ENCODE data around the gene EVA1A. TPM values are rescaled to one million over a fixed set of nuclear protein-coding genes. Genes with fewer than 3 reads are reported as not detected.

Gene EVA1A
- total RNA-seq, 2 experiments from 2014 or later: not detected

GRCh38 chr2:75606761-75607399, 46.1 kb upstream of the EVA1A start:
- no peaks in the 10 kb centered on the region for H4K20me1 ChIP-seq (ENCODE audit: insufficient read depth, low read length)
- no peak overlapping the region for H2AFZ ChIP-seq (ENCODE audit: low read length)
- no peaks in the 10 kb centered on the region for H3K9me2 ChIP-seq (ENCODE audit: insufficient read depth, low read length)
- intact Hi-C loops (cut with micrococcal nuclease; ENCODE audit: unreplicated experiment): loop anchor here (5.0 to 10.0 kb wide), 2 partner anchors 142 to 545 kb away; no protein-coding TSS in a partner anchor
- no peaks in the 10 kb centered on the region for H3K79me2 ChIP-seq (ENCODE audit: insufficient read depth, low read depth, low read length)
- no peak for DNase-seq (ENCODE audit: low spot score)
- no TSS peak for BruUV-seq (replicated peaks)
- no peaks in the 10 kb centered on the region for H3K4me1 ChIP-seq (ENCODE audit: insufficient read depth, low read length, poor library complexity, severe bottlenecking)
- H3K27ac ChIP-seq (ENCODE audit: low read depth, low read length, poor library complexity, severe bottlenecking): no peak overlapping the region
- CTCF ChIA-PET (ENCODE audit: unreplicated experiment): no interaction called here
- no peaks in the 10 kb centered on the region for H3K36me3 ChIP-seq (ENCODE audit: insufficient read depth, low read length)
- H3K4me2 ChIP-seq (ENCODE audit: low read length): no peak overlapping the region
- H3K4me3 ChIP-seq (ENCODE audit: low read depth, low read length, poor library complexity, severe bottlenecking): no peak overlapping the region
- TF ChIP-seq EZH2phosphoT487 (IDR thresholded peaks at IDR 0.05; ENCODE audit: borderline replicate concordance, low read depth, low read length) (no peak), CTCF (conservative IDR thresholded peaks at IDR 0.05; ENCODE audit: low read length) (no peak)
- POLR2A ChIA-PET: interaction anchor here (0.7 kb wide), 1 partner anchor 48 kb away, joined by 3 read pairs; no protein-coding TSS in a partner anchor
- H3K9me3 ChIP-seq (ENCODE audit: low read length): no peaks in the 10 kb centered on the region

- Histone ChIP-seq H3K79me2 (ENCODE audit: insufficient read depth, low read depth, low read length) (no peaks in the 10 kb centered on the region), H3K36me3 (ENCODE audit: insufficient read depth, low read length) (no peaks in the 10 kb centered on the region), H3K9me2 (ENCODE audit: insufficient read depth, low read length) (no peaks in the 10 kb centered on the region), H3K27ac (ENCODE audit: low read depth, low read length, poor library complexity, severe bottlenecking) (no peak overlapping the region), H3K4me1 (ENCODE audit: insufficient read depth, low read length, poor library complexity, severe bottlenecking) (no peaks in the 10 kb centered on the region), H4K20me1 (ENCODE audit: insufficient read depth, low read length) (no peaks in the 10 kb centered on the region), H3K4me3 (ENCODE audit: low read depth, low read length, poor library complexity, severe bottlenecking) (no peak overlapping the region), H3K4me2 (ENCODE audit: low read length) (no peak overlapping the region), H2AFZ (ENCODE audit: low read length) (no peak overlapping the region), H3K9me3 (ENCODE audit: low read length) (no peaks in the 10 kb centered on the region)
- ChIA-PET CTCF (ENCODE audit: unreplicated experiment) (no interaction called here), POLR2A (no interaction called here)
- BruUV-seq (replicated peaks): no TSS peak
- TF ChIP-seq EZH2phosphoT487 (IDR thresholded peaks at IDR 0.05; ENCODE audit: borderline replicate concordance, low read depth, low read length) (no peak), CTCF (conservative IDR thresholded peaks at IDR 0.05; ENCODE audit: low read length) (no peak)
- DNase-seq (ENCODE audit: low spot score): no peak
- intact Hi-C loops (cut with micrococcal nuclease; ENCODE audit: unreplicated experiment): loop anchor here (5.0 to 10.0 kb wide), 2 partner anchors 141 to 544 kb away; no protein-coding TSS in a partner anchor
Observed at GRCh38 chr2:75605770-75606529, 45.2 kb upstream of the EVA1A start.

- Histone ChIP-seq H3K9me2 (ENCODE audit: insufficient read depth, low read length) (no peaks in the 10 kb centered on the region), H3K27ac (ENCODE audit: low read depth, low read length, poor library complexity, severe bottlenecking) (no peak overlapping the region), H3K36me3 (ENCODE audit: insufficient read depth, low read length) (no peaks in the 10 kb centered on the region), H3K4me3 (ENCODE audit: low read depth, low read length, poor library complexity, severe bottlenecking) (no peak overlapping the region), H3K4me1 (ENCODE audit: insufficient read depth, low read length, poor library complexity, severe bottlenecking) (no peaks in the 10 kb centered on the region), H3K4me2 (ENCODE audit: low read length) (no peak overlapping the region), H3K9me3 (ENCODE audit: low read length) (no peaks in the 10 kb centered on the region), H2AFZ (ENCODE audit: low read length) (no peak overlapping the region), H4K20me1 (ENCODE audit: insufficient read depth, low read length) (no peaks in the 10 kb centered on the region), H3K79me2 (ENCODE audit: insufficient read depth, low read depth, low read length) (no peaks in the 10 kb centered on the region)
- BruUV-seq (replicated peaks): no TSS peak
- DNase-seq (ENCODE audit: low spot score): peak; percentile 5
- ChIA-PET POLR2A (interaction anchor here (0.6 kb wide), 1 partner anchor 901 kb away, joined by 3 read pairs; no protein-coding TSS in a partner anchor), CTCF (ENCODE audit: unreplicated experiment) (no interaction called here)
- intact Hi-C loops (cut with micrococcal nuclease; ENCODE audit: unreplicated experiment): loop anchor here (10.0 kb wide), 1 partner anchor 140 kb away; no protein-coding TSS in a partner anchor
- TF ChIP-seq CTCF (conservative IDR thresholded peaks at IDR 0.05; ENCODE audit: low read length) (no peak), EZH2phosphoT487 (IDR thresholded peaks at IDR 0.05; ENCODE audit: borderline replicate concordance, low read depth, low read length) (no peak)
Observed at GRCh38 chr2:75604484-75604883, 43.7 kb upstream of the EVA1A start.
